IPS-11a (cell line): ENCODE data around the gene SWI5.
A peak's percentile ranks its signal among the peaks of the same experiment; 100 is the strongest.
"Not testable (repeated sequence)": the region's sequence is repeated elsewhere in the genome, so short reads cannot be mapped to it uniquely, and the experiment has no call there.

Experiments
- H3K4me3 ChIP-seq: one replicate; pipeline ENCODE4 v1.5.1; 2013; ENCODE audit warnings: low read depth, low read length, control low read depth

SWI5 gene

DNA sequence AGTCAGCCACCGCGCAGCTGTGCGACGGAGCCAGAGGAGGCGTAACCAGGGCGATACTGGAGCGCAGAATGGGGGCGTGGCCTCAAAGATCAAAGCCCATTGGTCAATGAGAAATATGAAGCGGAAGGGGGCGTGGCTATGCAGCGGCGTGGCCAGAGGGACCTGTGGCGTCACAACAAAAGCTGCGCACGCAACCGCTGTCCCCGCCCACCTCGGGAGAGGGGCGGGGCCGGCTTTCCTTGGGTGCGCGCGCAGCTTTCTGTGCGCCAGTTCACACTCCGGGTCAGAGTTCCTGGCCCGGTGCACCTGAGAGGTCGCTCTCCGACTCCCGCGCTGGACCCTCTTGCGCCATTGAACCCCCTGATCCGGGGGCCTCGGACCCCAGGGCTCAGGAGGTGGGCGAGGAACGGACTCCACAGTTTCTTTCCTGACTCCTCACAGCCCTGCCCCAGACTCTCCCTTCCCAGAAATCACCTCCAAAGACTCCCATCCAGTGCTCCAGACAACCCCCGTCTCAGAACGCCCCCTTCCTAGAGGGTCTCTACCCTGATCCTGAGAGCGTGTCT is at the start of gene SWI5:
Gene SWI5 (plus strand): TSS at position 269 of the 566 bp plus-strand sequence.
- peak within 1 kb of the TSS; percentile 82 for H3K4me3 ChIP-seq

DNA sequence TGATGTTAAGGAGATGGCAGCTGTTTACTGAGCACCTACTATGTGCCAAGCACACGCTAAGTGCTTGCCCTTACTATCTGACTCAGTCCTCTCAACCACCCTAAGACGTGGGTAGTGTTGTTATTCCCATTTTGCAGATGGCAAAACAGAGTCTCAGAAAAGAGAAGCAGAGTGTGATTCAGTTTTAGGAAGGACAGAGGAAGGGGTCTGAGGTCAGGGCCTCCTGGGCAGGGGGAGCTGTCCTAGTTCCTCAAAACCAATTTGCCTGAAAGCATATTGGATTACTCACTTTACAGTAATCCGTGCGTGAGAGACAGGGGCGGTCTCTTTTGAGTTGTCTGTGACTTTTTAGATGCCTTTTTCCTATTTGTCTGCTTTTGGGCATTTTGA is 49.7 kb upstream of the SWI5 start:
- no peak overlapping the region for H3K4me3 ChIP-seq

DNA sequence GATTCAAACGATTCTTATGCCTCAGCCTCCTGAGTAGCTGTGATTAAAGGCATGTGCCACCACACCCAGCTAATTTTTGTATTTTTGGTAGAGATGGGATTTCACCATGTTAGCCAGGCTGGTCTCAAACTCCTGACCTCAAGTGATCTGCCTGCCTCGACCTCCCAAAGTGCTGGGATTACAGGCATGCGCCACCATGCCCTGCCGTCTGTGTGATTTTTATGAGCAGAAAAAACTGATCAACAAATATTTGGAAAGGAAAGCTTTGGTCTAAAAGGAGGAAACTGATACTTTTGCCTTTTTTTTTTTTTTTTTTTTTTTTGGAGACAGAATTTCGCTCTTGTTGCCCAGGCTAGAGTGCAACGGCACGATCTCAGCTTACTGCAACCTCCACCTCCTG is 45.2 kb upstream of the SWI5 start:
- not testable (repeated sequence) for H3K4me3 ChIP-seq

DNA sequence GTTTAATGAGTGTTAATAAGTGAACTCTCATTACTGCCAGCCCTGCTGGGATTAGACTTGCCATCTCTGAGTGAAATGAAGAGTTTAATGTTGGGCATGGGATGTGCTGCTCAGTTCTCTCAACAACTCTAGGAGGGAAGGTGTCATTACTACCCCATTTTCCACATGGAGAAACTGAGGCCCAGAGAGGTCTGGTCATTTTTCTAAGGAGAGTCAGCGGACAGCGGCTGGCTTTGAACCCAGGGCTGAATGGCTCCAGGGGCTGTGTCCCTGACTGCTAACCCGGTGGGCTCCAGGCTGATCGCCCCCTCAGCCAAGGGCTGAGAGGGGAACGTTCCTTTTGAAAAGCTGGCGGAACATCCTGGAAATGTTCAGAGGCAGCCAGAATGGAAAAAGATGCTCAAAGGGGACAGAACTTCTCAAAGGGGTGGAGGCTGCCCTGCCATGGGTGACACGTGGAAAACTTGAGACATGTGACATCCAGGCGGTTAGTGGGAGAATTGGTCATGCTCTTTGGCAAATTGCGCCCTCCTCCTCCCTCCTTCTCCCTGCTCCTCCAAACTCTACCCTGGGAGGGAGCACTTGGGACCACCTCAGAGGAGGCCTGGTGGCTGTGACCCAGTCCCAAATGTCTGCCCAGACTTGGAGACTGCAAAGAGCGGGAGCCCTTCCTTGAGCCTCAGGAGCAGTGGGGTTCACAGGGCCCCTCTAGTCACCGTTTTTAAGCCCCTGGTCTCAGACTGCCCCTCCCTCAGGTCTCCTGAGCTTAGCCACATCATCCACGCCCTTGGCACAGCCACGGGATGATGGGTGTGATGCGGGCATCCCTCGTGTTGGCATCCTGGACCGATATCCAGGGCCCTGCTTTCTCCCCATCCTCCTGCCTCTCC is 44.2 kb upstream of the SWI5 start:
- no peak overlapping the region for H3K4me3 ChIP-seq

DNA sequence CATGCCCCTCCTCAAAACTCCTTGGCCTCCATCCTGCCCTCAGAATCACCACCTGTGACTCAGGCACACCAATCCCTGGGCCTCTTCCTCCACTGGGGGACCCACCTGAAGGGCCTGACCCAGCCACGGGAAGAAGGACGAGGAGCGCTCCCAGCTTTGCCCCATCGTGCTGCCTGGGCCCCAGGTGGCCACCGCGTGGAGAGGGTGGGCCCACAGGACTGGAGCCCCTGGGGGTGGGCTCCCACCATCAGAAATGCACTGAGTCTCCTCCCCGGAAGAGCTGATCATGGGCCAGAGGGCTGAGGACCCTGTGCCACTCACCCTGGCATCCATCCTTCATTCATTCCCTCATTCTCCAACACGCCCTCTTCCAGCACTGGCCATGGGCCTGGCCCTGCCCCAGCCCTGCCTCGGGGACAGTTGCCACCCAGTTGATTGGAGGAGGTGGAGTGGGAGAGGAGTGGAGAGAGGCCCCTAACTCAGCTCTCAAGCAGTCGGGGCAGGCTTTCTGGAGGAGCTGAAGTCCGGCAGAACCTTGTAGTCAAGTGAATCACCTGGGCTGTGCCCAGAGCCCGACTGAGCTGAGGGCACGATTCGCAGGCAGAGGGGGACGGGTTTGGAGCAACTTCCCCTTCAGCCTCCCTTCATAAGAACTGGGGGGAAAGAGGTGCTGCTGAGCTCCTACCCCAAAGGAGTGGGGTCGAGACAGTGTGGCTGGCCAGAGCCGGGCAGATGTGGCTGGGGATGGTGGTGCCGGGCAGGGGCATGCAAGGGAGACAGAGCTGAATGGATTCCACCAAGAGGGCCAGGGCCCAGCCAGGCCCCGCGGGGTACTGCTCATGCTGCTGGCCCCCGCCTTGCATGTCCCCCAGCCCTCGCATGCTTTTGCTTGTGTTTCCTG is 43.3 kb upstream of the SWI5 start:
- H3K4me3 ChIP-seq, result no peak overlapping the region

DNA sequence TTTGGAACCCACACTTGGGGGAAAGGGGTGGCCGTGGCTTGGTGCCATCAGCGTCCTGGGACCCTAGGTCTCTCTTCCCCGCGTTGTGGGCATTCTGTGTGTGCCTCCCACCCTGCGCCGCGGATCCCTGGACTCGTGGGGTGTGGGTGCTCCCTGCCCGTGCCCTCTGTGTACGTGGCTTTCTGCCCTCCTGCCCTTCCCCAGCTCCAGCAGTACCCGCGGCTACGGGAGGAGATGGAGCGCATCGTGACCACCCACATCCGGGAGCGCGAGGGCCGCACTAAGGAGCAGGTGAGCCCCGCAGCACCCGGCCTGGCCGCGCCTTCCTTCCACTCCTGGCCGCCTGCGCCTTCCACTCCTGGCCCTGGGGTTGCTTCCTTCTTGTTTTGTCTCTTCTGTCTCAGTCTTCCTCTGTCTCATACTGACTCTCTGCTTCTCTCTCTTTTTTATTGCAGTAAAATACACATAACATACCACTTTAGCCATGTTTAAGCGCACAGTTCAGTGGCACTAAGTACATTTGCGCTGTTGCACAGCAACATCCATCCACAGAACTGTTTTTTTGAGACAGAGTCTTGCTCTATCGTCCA is 42.2 kb upstream of the SWI5 start:
- no peak overlapping the region for H3K4me3 ChIP-seq

DNA sequence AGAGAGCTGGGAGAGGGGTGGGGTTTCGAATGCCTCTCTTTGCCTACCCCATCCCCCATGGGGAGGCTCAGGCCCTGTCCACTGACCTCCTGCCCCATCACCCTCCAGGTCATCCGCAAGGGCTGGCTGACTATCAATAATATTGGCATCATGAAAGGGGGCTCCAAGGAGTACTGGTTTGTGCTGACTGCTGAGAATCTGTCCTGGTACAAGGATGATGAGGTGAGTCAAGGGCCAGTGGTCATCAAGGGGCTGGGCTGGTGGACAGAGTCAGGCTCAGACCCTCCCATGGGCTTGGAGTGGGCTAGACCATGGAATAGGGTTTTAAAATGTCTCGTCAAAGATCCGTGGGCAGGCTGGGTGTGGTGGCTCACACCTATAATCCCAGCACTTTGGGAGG is 34.0 kb upstream of the SWI5 start:
- no peak overlapping the region for H3K4me3 ChIP-seq

DNA sequence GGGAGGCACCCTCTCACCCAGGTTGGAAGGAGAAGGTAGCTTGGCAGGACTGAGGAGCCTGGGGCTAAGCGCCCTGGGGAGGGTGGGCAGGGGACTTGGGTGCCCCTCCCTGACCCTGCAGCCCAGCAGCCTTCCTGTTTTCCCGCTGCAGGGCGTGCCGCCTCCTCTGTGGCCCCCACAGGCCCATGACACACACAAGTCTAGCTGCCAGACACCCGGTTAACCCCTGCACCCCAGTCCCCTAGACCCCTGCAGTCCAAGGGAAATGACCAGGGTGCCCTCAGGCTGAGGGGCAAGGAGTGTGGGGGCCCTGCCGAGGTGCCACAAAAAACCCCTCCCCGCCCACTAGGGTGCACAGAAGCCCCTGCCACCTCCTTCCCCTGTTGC is 33.3 kb upstream of the SWI5 start:
- H3K4me3 ChIP-seq, result no peak overlapping the region

DNA sequence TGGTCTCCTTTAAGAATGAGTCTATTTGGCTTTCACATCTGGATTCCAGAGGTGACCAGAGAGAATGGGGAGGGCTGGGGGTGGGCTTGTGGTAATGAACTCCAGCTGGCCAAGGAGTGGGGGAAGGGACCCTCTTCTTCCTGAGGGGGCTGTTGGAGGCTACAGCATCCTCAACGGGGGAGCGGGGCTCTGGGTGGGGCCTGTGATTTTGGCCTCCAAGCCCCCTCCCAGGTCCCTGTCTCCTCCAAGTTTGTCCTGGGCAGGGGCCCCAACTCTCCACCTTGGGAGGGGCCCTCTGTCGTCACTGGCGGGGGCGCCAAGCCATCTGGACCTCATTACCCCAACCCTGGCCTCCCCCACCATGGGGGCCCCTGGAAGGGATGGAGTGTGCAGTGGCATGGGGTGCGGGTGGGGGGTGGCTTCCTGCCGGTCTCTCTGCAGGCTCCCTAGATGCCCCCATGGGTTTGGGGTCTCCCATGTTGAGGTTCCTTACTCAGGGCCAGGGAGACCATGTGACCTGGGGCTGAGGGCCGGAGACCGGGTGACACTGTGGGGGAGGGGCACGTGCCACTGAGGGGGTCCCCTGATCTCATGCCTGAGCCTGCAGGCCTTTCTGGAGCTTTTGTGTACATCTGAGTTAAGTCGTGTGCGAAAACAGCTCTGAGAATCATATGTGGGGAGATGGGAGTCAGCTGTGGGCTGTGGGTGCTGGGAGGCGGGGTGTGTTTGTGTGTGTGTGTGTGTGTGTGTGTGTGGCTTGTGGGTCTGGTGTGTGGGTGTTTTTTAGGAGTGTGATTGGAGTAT is 32.7 kb upstream of the SWI5 start:
- H3K4me3 ChIP-seq, result no peak overlapping the region

DNA sequence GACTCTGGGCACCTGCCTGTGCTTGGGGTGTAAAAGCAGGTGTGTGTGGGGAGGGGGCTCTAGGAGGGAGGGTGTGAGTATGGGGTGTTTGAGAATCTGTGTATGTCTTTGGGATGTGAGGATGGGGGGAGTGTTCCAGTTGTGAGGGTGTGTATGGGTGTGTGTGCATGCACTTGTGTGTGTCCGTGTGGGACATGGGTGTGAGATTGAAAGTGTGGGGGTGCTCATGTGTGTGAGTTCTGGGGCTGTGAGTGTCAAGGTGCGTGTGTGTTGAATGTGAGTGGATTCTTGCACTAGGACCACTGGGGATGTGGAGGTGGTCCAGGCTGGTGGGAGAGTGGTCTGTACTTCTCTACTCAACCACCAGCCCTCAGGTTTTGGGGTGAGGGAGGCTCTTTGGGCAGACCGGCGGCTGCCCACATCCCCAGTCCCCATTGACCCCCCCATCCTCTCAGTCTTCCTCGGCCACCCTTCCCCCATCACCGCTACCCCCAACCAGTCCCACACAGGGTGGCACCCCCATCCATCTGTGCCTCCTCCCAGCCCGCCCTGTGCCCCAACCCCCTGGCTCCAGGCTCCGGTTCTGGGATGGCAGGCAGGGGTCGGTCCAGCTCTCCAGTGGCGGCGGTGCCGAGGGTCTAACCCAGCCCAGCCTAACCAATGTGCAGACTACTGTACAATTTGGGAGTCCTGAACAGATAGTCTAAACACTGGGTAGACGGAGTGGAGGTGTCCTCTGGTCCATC is 31.8 kb upstream of the SWI5 start:
- no peak overlapping the region for H3K4me3 ChIP-seq

DNA sequence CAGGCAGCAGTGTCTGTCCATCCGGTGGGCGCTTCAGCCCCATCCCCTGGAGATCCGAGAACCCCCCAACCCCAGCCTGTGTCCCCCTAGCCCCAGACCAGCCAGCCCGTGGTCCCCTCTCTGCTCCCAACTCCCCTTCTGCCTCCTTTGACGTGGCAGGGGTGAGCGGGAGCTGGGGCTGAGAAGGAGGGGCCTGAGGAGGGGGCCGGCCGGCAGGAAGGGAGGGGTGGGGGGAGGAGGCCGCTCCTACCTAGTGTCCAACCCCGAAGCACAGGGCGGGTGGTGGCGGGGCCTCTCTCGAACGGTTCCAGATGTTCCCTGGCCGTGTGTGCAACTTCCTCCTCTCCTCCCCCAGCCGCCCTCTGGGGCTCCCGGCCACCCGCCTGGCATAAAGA is 31.2 kb upstream of the SWI5 start:
- no peak overlapping the region for H3K4me3 ChIP-seq

DNA sequence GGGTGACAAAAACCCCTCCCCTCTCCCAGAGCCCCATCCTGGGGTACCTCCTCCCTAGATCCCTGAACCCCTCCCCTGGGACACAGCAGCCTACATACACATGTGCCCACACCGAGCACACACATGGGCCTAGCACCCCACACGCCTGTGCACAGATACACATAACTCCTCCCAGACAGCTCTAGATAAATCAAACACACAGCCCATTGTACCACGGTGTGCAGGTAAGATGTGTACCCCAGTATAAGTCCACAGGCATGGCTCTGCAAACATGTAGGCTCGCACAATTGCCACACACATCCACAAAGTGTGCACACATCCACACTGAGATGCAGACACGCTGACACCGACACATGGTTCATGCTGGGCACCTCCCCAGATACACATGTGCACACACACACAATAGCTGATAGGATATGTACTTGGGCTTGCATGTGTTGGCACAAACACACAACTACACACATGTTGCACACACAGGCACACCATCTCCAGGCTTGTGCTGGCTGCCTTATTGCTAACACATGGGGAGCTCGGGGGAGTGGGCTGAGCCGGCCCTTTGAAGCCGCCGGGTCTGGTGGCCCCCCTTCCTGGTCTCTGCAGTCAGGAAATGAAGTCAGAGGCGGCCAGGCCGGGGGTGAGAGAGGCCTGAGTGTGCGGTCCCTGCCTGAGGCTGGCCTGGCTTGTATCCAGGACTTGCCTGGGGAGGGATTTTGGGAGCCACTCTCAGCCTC is 30.5 kb upstream of the SWI5 start:
- no peak overlapping the region for H3K4me3 ChIP-seq

DNA sequence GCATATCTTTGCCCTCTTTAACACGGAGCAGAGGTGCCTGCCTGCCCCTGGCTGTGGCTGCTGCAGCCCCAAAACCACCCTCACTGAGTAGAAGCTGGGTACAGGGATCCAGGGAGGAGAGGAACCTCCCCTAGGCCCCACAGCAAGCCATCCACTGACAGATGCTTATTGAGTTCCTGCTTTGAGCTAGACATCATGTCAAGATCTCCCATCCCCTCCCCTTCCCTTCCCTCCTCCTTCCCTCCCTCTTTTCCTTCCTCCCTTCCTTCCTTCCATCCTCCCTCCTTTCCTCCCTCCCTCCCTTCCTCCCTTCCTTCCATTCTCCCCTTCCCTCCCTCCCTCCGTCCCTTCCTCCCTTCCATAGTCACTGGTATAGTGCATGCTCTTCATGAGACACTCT is 29.6 kb upstream of the SWI5 start:
- H3K4me3 ChIP-seq, result no peak overlapping the region

DNA sequence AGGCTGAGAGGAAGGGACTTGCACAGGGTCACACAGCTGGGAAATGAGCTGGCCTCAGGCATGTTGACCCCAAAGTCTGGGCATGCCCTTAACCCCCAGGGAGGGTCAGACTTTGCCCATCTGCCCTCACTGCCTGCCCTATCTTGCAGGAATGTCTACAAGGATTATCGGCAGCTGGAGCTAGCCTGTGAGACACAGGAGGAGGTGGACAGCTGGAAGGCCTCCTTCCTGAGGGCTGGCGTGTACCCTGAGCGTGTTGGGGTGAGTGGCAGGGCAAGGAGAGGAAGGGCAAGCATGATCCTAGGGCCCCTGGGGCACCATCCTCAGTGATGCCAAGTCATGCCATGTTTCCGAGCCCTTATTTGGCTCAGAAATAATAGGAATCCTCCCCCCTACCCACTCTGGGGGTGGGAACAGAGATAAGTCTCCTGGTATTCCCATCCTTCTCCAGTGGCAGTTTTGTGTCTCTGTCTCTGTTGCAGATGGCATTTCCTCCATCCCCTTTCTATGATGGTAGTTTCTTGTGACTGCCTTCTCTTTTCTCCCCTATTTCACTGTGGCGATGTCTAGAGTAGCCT is 28.8 kb upstream of the SWI5 start:
- no peak overlapping the region for H3K4me3 ChIP-seq

DNA sequence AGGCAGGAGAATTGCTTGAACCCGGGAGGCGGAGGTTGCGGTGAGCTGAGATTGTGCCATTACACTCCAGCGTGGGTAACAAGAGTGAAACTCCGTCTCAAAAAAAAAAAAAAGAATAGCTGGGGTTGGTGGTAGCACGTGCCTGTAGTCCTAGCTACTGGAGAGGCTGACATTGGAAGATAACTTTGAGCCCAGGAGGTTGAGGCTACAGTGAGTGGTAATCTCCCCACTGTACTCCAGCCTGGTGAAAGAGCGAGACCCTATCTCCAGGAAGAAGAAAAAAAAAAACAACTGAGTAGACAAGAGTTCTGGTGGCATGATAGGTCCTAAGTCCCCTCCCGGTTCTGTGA is 26.5 kb upstream of the SWI5 start:
- peak overlapping the region; percentile 60 for H3K4me3 ChIP-seq

DNA sequence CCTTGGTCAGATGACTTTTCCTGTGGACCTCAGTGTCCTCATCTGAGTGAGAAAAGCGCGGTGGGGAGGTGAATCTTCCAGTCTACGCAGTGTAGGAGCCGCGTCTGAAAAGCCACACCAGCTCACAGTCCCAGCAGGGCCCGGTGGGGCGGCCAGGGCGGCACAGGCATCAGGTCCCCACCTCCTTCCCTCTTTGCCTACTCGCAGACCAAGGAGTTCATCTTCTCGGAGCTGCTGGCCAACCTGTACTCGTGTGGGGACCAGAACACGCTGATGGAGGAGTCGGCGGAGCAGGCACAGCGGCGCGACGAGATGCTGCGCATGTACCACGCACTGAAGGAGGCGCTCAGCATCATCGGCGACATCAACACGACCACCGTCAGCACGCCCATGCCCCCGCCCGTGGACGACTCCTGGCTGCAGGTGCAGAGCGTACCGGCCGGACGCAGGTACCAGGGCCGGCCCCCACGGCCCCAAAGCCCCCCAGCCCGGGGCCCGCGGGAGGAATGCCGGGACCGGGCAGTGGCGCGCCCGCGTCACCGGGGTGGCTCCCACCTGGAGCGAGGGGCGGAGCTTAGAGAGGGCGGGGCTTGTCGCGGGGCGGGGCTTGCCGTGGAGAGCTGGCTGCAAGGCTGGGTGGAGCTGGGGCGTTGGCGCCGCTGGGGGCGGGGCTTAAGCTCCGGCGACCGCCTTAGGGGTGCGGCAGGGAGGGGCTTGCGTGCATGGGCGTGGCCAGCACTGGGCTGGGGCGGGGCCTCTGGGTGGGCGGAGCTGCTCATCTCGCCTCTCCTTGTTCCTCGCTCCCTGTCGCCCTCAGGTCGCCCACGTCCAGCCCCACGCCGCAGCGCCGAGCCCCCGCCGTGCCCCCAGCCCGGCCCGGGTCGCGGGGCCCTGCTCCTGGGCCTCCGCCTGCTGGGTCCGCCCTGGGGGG is 25.9 kb upstream of the SWI5 start:
- H3K4me3 ChIP-seq, result peak overlapping the region; percentile 61

DNA sequence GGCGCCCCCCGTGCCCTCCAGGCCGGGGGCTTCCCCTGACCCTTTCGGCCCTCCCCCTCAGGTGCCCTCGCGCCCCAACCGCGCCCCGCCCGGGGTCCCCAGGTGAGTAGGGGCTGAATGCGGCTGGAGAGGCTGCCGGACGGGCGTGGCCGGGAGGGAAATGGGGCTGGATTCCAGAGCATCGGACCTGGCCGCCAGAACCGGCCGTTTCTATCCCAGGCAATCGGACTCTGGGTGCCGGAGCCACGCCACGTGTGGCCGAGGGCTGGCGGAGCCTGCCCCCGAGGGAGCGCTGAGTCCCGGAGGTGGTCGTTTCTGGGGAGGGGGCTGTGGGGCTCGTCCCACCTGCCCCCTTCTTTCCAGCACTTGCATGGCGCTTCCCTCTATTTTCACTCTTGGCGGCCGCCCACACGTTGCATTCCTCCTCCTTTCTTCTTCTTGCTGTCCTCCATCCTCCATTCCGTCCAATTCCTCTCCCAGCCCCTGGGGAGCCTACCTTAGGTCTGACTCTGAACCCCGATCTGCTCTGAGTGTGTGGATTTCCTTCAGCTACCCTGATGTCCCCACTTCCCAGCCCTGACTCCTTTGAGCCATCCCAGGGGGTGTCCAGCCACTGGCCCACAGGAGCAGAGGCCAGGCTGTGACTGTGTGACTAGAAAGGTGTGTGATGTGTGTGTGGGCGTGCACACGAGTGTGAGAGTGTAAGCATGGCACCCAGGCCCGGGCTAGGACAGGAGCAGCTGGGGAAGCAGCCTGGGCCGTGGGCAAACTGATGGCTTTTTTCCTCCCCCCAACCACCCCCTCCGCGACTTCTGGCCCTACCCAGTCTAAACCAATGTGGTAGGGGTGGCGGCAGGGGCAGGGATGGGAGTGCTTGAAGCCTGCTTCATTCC is 25.0 kb upstream of the SWI5 start:
- H3K4me3 ChIP-seq, result peak overlapping the region; percentile 61
